Measurements from ENCODE around the gene MIAT.

GRCh38 chr22:26658671-26659478 is 1.5 kb downstream of the MIAT start:
- TF ChIP-seq POLR2A (IDR thresholded peaks at IDR 0.05; ENCODE audit: low read length) (no peak), GATA1 (IDR thresholded peaks at IDR 0.05; ENCODE audit: low read depth, low read length) (no peak)

All from erythroblast (primary cell).